H1 (cell line): Measurements from ENCODE around the gene F2. TPM values are rescaled to one million over a fixed set of nuclear protein-coding genes. Genes with fewer than 3 reads are reported as not detected.
A peak's percentile ranks its signal among the peaks of the same experiment; 100 is the strongest.

Source experiments
- CTCF ChIA-PET: fragments of 300-600 bp; sonication (Branson Sonifier 250); formaldehyde crosslinking; loops from one replicate; lab custom pipeline; 2021; ENCODE audit not compliant: partially characterized antibody; lab: Charles Lee
- POLR2A ChIA-PET: fragments of 300-600 bp; sonication (Branson Sonifier 250); formaldehyde crosslinking; loops from one replicate; lab custom pipeline; 2021; ENCODE audit warnings: inconsistent platforms; ENCODE audit not compliant: partially characterized antibody; lab: Charles Lee
- DNase-seq, 2 experiments: peaks; one replicate each; pipeline versions ENCODE4 v3.0.0 to v3.0.0-alpha.2; 2010 to 2022; ENCODE audit warnings: low spot score in 2 of 2, low read depth in 1 of 2, mixed read lengths in 1 of 2
- FAIRE-seq: peaks from 2 replicates; lab custom pipeline; 2011; peaks lifted over from hg19 to GRCh38; lab: Jason Lieb, UNC
- H2AFZ ChIP-seq: 2 replicates; pipeline ENCODE4 v1.8.1; 2012; ENCODE audit warnings: low read length, inconsistent platforms
- H2AK5ac ChIP-seq: 2 replicates; pipeline ENCODE4 v1.6.1; 2013; ENCODE audit warnings: low read depth, low read length
- H2BK120ac ChIP-seq: replicated peaks from 2 replicates; pipeline ENCODE3; 2013; ENCODE audit warnings: low read depth, low read length, inconsistent platforms
- H2BK12ac ChIP-seq: 2 replicates; pipeline ENCODE4 v1.6.1; 2013; ENCODE audit warnings: low read depth, low read length
- H2BK15ac ChIP-seq: 2 replicates; pipeline ENCODE4 v1.6.1; 2013; ENCODE audit warnings: low read length
- H2BK20ac ChIP-seq: 2 replicates; pipeline ENCODE4 v1.6.1; 2013; ENCODE audit warnings: low read length
- H2BK5ac ChIP-seq: 2 replicates; pipeline ENCODE4 v1.6.1; 2013; ENCODE audit warnings: low read depth, low read length
- H3K14ac ChIP-seq: 2 replicates; pipeline ENCODE4 v1.6.1; 2013; ENCODE audit warnings: inconsistent platforms; ENCODE audit not compliant: insufficient read length
- H3K18ac ChIP-seq: 2 replicates; pipeline ENCODE4 v1.6.1; 2013; ENCODE audit warnings: low read length; ENCODE audit errors: extremely low read depth
- H3K23ac ChIP-seq: 2 replicates; pipeline ENCODE4 v1.6.1; 2013; ENCODE audit warnings: inconsistent platforms; ENCODE audit not compliant: insufficient read length
- H3K23me2 ChIP-seq: 2 replicates; pipeline ENCODE4 v1.6.1; 2013; ENCODE audit warnings: low read depth, low read length
- H3K27ac ChIP-seq: 2 replicates; pipeline ENCODE4 v1.6.1; 2011; ENCODE audit warnings: low read depth, low read length, inconsistent platforms
- H3K27me3 ChIP-seq, 4 experiments: replicated peaks in 1 of 4; 1 replicate in 1 of 4; 2 replicates in 3 of 4; pipeline versions ENCODE4 v1.6.1 to v1.8.1; 2011 to 2013; ENCODE audit warnings: low read length in 3 of 4, mild to moderate bottlenecking in 3 of 4, inconsistent platforms in 2 of 4, mixed read lengths in 2 of 4, moderate library complexity in 1 of 4; ENCODE audit not compliant: control insufficient read depth in 3 of 4, insufficient read depth in 3 of 4; ENCODE audit errors: extremely low read depth in 1 of 4
- H3K36me3 ChIP-seq, 4 experiments: 2 replicates each; pipeline versions ENCODE4 v1.6.1 to v1.8.1; 2011 to 2013; ENCODE audit warnings: mild to moderate bottlenecking in 4 of 4, low read length in 3 of 4, moderate library complexity in 2 of 4, control low read depth in 1 of 4, inconsistent platforms in 1 of 4; ENCODE audit not compliant: insufficient read depth in 4 of 4, control insufficient read depth in 2 of 4
- H3K4ac ChIP-seq: replicated peaks from 2 replicates; pipeline ENCODE3; 2013; ENCODE audit warnings: low read length, low read depth, mixed read lengths, inconsistent platforms; ENCODE audit not compliant: insufficient read length
- H3K4me1 ChIP-seq, 4 experiments: replicated peaks in 1 of 4; 1 replicate in 1 of 4; 2 replicates in 3 of 4; pipeline versions ENCODE4 v1.6.1 to v1.8.1; 2011 to 2013; ENCODE audit warnings: low read length in 3 of 4, inconsistent platforms in 2 of 4, mixed read lengths in 1 of 4; ENCODE audit not compliant: insufficient read depth in 4 of 4, control insufficient read depth in 3 of 4
- H3K4me2 ChIP-seq, 2 experiments: 2 replicates each; pipeline versions ENCODE4 v1.6.1 to v1.8.1; 2011 to 2013; ENCODE audit warnings: low read depth in 2 of 2, low read length in 2 of 2, control low read depth in 1 of 2, inconsistent platforms in 1 of 2, mild to moderate bottlenecking in 1 of 2; ENCODE audit not compliant: insufficient read depth in 1 of 2
- H3K4me3 ChIP-seq, 4 experiments: fragments of 200-600, 300-600 bp in 1 of 4; sonication (generic), shearing (Covaris generic), sonication (Bioruptor Twin) in 1 of 4; 2 replicates each; pipeline versions ENCODE4 v1.5.1 to v1.8.1; 2011 to 2016; ENCODE audit warnings: low read length in 4 of 4, low read depth in 3 of 4, control low read depth in 2 of 4, inconsistent platforms in 2 of 4, mild to moderate bottlenecking in 2 of 4, mixed read lengths in 1 of 4, moderate library complexity in 1 of 4; ENCODE audit not compliant: insufficient read depth in 2 of 4; ENCODE audit errors: extremely low read depth in 1 of 4
- H3K56ac ChIP-seq: replicated peaks from 2 replicates; pipeline ENCODE3; 2013; ENCODE audit warnings: low read depth, mild to moderate bottlenecking, mixed read lengths, low read length, inconsistent platforms; ENCODE audit not compliant: insufficient read length
- H3K79me1 ChIP-seq: 2 replicates; pipeline ENCODE4 v1.6.1; 2013; ENCODE audit warnings: low read depth, low read length, control low read depth
- H3K79me2 ChIP-seq, 2 experiments: 2 replicates each; pipeline versions ENCODE4 v1.6.1 to v1.8.1; 2012 to 2013; ENCODE audit warnings: low read length in 2 of 2, mild to moderate bottlenecking in 2 of 2, inconsistent platforms in 1 of 2; ENCODE audit not compliant: insufficient read depth in 2 of 2, control insufficient read depth in 1 of 2
- H3K9ac ChIP-seq, 4 experiments: replicated peaks in 1 of 4; 1 replicate in 1 of 4; 2 replicates in 3 of 4; pipeline versions ENCODE4 v1.6.1 to v1.8.1; 2011 to 2013; ENCODE audit warnings: low read depth in 3 of 4, low read length in 3 of 4, control low read depth in 2 of 4, mild to moderate bottlenecking in 2 of 4, moderate library complexity in 2 of 4, inconsistent platforms in 1 of 4; ENCODE audit errors: extremely low read depth in 1 of 4
- H3K9me3 ChIP-seq, 2 experiments: 2 replicates each; pipeline versions ENCODE4 v1.6.1 to v1.8.1; 2012 to 2013; ENCODE audit warnings: mild to moderate bottlenecking in 2 of 2, moderate library complexity in 2 of 2, control low read depth in 1 of 2, inconsistent platforms in 1 of 2, low read depth in 1 of 2, low read length in 1 of 2, mixed read lengths in 1 of 2; ENCODE audit not compliant: insufficient read depth in 2 of 2
- H4K20me1 ChIP-seq, 2 experiments: replicated peaks in 1 of 2; 2 replicates each; pipeline versions ENCODE3 to v1.8.1; 2011 to 2013; ENCODE audit warnings: inconsistent platforms in 2 of 2, low read length in 2 of 2, mild to moderate bottlenecking in 1 of 2; ENCODE audit not compliant: insufficient read depth in 2 of 2, control insufficient read depth in 1 of 2
- H4K5ac ChIP-seq: 2 replicates; pipeline ENCODE4 v1.6.1; 2013; ENCODE audit warnings: low read length, low read depth, mixed read lengths, inconsistent platforms; ENCODE audit not compliant: insufficient read length
- H4K8ac ChIP-seq: 2 replicates; pipeline ENCODE4 v1.8.0; 2013; ENCODE audit warnings: mild to moderate bottlenecking, moderate library complexity, low read length, inconsistent platforms; ENCODE audit not compliant: insufficient read depth; ENCODE audit errors: extremely low read depth
- H4K91ac ChIP-seq: replicated peaks from 2 replicates; pipeline ENCODE3; 2013; ENCODE audit warnings: low read length, mixed read lengths, inconsistent platforms; ENCODE audit not compliant: insufficient read length
- JUN ChIP-seq: IDR thresholded peaks from 2 replicates; pipeline ENCODE4 v1.6.1; 2011; ENCODE audit warnings: low read depth, mild to moderate bottlenecking, improper control_type of control experiment, low read length
- MAFK ChIP-seq: IDR thresholded peaks from 2 replicates; pipeline ENCODE4 v1.6.1; 2012; ENCODE audit warnings: low read depth, mild to moderate bottlenecking, improper control_type of control experiment, low read length
- POLR2AphosphoS5 ChIP-seq: IDR thresholded peaks from 2 replicates; pipeline ENCODE4 v1.6.1; 2011; ENCODE audit warnings: low read depth, low read length
- RXRA ChIP-seq: IDR thresholded peaks from 2 replicates; pipeline ENCODE4 v1.6.1; 2011; ENCODE audit warnings: low read depth, mild to moderate bottlenecking, low read length, moderate library complexity; ENCODE audit not compliant: insufficient read depth
- WGBS, 2 experiments: shearing (Covaris generic) in 1 of 2; methylation state at CpG; one replicate each; pipeline versions ENCODE4 v1.1.6 to v1.1.7; 2013 to 2015; ENCODE audit warnings: low lambda C conversion rate in 2 of 2, mixed read lengths in 2 of 2, inconsistent platforms in 1 of 2, low coverage in 1 of 2, missing lambda C conversion rate in 1 of 2; ENCODE audit not compliant: insufficient replicate concordance in 2 of 2, insufficient coverage in 1 of 2, insufficient read length in 1 of 2; ENCODE audit errors: extremely low coverage in 1 of 2, missing lambda C conversion rate in 1 of 2; 5-methylcytosine and 5-hydroxymethylcytosine counted together
- polyA plus RNA-seq, 7 experiments: library from polyadenylated mRNA; depleted of rRNA in 3 of 7; stranded (reverse) in 5 of 7; unstranded in 2 of 7; fragments of >200 nt in 5 of 7; fragments of 200-250 nt in 2 of 7; gene quantifications; 1 replicate in 5 of 7; 2 replicates in 1 of 7; 4 replicates in 1 of 7; pipeline versions ENCODE4 v1.2.1 to v1.2.3, GENCODE V29; 2011 to 2013; ENCODE audit warnings: missing spikeins in 2 of 7, mixed read lengths in 2 of 7
- total RNA-seq: library from RNA; stranded (reverse); fragmentation: NEBNext Ultra II Directional; extraction: Animal tissue kit (Norgen Biotek cat#: 25700); gene quantifications from 2 replicates; pipeline ENCODE4 v1.2.1, GENCODE V29; 2021
- TF ChIP-seq, protein P1 (sequence below), 3 experiments: IDR thresholded peaks; 1 replicate in 2 of 3; 2 replicates in 1 of 3; pipeline versions ENCODE4 v1.5.1 to v1.6.1; 2011; ENCODE audit warnings: low read length in 3 of 3, mild to moderate bottlenecking in 3 of 3, inconsistent platforms in 2 of 3, low read depth in 1 of 3, moderate library complexity in 1 of 3; ENCODE audit not compliant: insufficient read depth in 1 of 3; ENCODE audit errors: control extremely low read depth in 1 of 3
- TF ChIP-seq, protein P2 (sequence below): IDR thresholded peaks from 2 replicates; pipeline ENCODE4 v1.6.1; 2012; ENCODE audit warnings: inconsistent platforms

The F2 gene
- total and polyA plus RNA-seq, 2 of the 8 experiments (the other 6 are each of a cell fraction or from before 2014, with no cell fraction given): 0.11 TPM; not detected in 1

DNA sequence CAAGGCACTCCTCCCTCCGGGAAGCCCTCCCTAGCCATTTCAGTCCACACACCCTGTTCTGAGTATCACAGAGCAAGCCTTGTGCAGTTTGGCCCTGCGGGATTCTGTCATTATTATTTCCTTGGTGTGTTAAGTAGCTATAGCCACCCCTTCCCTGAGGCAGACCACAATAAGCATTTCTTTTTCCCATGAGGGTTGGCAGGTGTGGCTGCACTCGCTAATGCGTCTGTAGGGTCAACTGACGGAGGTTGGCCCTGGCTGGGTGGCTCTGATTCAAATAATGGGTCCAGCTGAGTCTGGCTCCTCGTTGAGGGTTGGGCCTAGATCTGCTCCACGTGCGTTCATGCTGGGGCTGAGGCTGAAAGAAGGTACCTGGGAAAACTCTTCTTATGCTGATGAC lies 5.1 kb downstream of the F2 start:
- Histone ChIP-seq H4K20me1 (no peaks in the 10 kb centered on the region), H2AFZ (peak overlapping the region; percentile 55), H3K4me1 (peaks cover 0 to 3% (median under 1%) of the 10 kb centered on the region in 4 experiments; a peak in 2 of 7 replicates), H3K4me2 (0 out of 4 replicates have a peak overlapping the region, but pooled peaks of 1 of the 2 experiments have one; percentile 1), H3K36me3 (no peaks in the 10 kb centered on the region), H2BK5ac (no peak overlapping the region), H4K91ac (no peak overlapping the region), H2AK5ac (no peak overlapping the region), H3K23ac (no peak overlapping the region), H3K79me2 (no peaks in the 10 kb centered on the region), H3K9ac (0 out of 7 replicates have a peak overlapping the region, but pooled peaks of 1 of the 4 experiments have one; percentile 37), H3K4ac (no peak overlapping the region), H3K23me2 (no peaks in the 10 kb centered on the region), H4K8ac (no peak overlapping the region; the same call in 1 of the 2 replicates), H3K79me1 (no peaks in the 10 kb centered on the region), H3K18ac (0 out of 2 replicates have a peak overlapping the region, but pooled peaks have one; percentile 27), H2BK20ac (no peak overlapping the region), H3K9me3 (no peaks in the 10 kb centered on the region), H2BK120ac (no peak overlapping the region), H3K4me3 (no peak overlapping the region), H3K14ac (no peak overlapping the region), H3K56ac (no peak overlapping the region), H2BK15ac (no peak overlapping the region), H2BK12ac (no peak overlapping the region), H4K5ac (no peak overlapping the region), H3K27me3 (no peaks in the 10 kb centered on the region), H3K27ac (no peak overlapping the region)
- DNase-seq: no peak
- TF ChIP-seq, protein P1, sequence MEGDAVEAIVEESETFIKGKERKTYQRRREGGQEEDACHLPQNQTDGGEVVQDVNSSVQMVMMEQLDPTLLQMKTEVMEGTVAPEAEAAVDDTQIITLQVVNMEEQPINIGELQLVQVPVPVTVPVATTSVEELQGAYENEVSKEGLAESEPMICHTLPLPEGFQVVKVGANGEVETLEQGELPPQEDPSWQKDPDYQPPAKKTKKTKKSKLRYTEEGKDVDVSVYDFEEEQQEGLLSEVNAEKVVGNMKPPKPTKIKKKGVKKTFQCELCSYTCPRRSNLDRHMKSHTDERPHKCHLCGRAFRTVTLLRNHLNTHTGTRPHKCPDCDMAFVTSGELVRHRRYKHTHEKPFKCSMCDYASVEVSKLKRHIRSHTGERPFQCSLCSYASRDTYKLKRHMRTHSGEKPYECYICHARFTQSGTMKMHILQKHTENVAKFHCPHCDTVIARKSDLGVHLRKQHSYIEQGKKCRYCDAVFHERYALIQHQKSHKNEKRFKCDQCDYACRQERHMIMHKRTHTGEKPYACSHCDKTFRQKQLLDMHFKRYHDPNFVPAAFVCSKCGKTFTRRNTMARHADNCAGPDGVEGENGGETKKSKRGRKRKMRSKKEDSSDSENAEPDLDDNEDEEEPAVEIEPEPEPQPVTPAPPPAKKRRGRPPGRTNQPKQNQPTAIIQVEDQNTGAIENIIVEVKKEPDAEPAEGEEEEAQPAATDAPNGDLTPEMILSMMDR (IDR thresholded peaks at IDR 0.05; ENCODE audit: control extremely low read depth in 1 of 3, insufficient read depth in 1 of 3, low read depth in 1 of 3, low read length in 3 of 3): no peak
- TF ChIP-seq RXRA (no peak), MAFK (no peak), JUN (no peak), POLR2AphosphoS5 (no peak)
- TF ChIP-seq, protein P2, sequence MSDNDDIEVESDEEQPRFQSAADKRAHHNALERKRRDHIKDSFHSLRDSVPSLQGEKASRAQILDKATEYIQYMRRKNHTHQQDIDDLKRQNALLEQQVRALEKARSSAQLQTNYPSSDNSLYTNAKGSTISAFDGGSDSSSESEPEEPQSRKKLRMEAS: peak; percentile 42; the same call in 1 of the 2 replicates
- ChIA-PET POLR2A (interaction anchor here (0.8 kb wide), 1 partner anchor 23 kb away, joined by 3 read pairs; the partner anchor contains the start of genes ARHGAP1 and ZNF408), CTCF (interaction anchor here (0.7 to 1.2 kb wide), 3 partner anchors 429 to 1236 kb away, joined by 3 read pairs; no protein-coding TSS in a partner anchor)
- 72% methylated on average over 8 of the region's 8 CpGs; no CpG with 5 or more reads in 1 of the 2 experiments for WGBS, 2 experiments
- no peak for FAIRE-seq
